MM.1S (cell line): ENCODE results near the gene MAL.

Source experiments
- CTCF ChIP-seq: fragments of 300-600 bp; sonication (generic); IDR thresholded peaks from 2 replicates; pipeline ENCODE4 v1.5.1; 2016; ENCODE audit warnings: antibody characterized with exemption, low read length, mixed read lengths
- EZH2 ChIP-seq: fragments of 300-600 bp; sonication (generic); optimal IDR thresholded peaks from 2 replicates; pipeline ENCODE3; 2017; ENCODE audit warnings: low read depth, mild to moderate bottlenecking, antibody characterized with exemption, low read length, mixed read lengths

GRCh38 chr2:94987074-94988020, 38.2 kb upstream of the MAL start:
- TF ChIP-seq CTCF (no peak), EZH2 (no peak)
